GM12878 (cell line): ENCODE results near the gene KRT14. TPM values are rescaled to one million over a fixed set of nuclear protein-coding genes. Genes with fewer than 3 reads are reported as not detected.

ENCODE experiments used
- ATAC-seq: fragments of 200-7000 bp; cut with Tn5 transposase; 3 replicates; pipeline ENCODE4 v1.9.1; 2020; ENCODE audit warnings: mild to moderate bottlenecking, moderate library complexity
- BruUV-seq: library from RNA; stranded (reverse); fragments of 400-500 nt; replicated peaks from 2 replicates; lab custom pipeline; 2021; lab: Mats Ljungman, UMichigan
- CTCF ChIA-PET: fragments of 300-600 bp; sonication (Branson Sonifier 250); formaldehyde crosslinking; extraction: SDS; loops from one replicate; lab custom pipeline; 2021; ENCODE audit warnings: inconsistent platforms; lab: Yijun Ruan, JAX
- POLR2A ChIA-PET: fragments of 350-600 bp; formaldehyde crosslinking; extraction: SDS; loops from one replicate; lab custom pipeline; 2021; ENCODE audit warnings: inconsistent platforms; lab: Charles Lee
- RAD21 ChIA-PET: fragments of 300-600 bp; sonication (Branson Sonifier 250); formaldehyde crosslinking; loops from one replicate; lab custom pipeline; 2023; ENCODE audit warnings: antibody characterized with exemption; ENCODE audit not compliant: unreplicated experiment; lab: Charles Lee
- SMC1A ChIA-PET: fragments of 300-600 bp; sonication (Branson Sonifier 250); formaldehyde crosslinking; loops from one replicate; lab custom pipeline; 2023; ENCODE audit not compliant: unreplicated experiment, uncharacterized antibody; lab: Charles Lee
- DNase-seq: peaks from one replicate; pipeline ENCODE4 v3.0.0-alpha.2; 2011; ENCODE audit warnings: low read depth, low spot score
- FAIRE-seq: peaks from 3 replicates; lab custom pipeline; 2011; peaks lifted over from hg19 to GRCh38; lab: Jason Lieb, UNC
- H2AFZ ChIP-seq: 2 replicates; pipeline ENCODE4 v1.6.0; 2011; ENCODE audit warnings: low read depth, low read length, control low read depth; ENCODE audit not compliant: control insufficient read depth
- H3K27ac ChIP-seq: 2 replicates; pipeline ENCODE4 v1.5.1; 2011; ENCODE audit warnings: control low read depth; ENCODE audit not compliant: control insufficient read depth, insufficient read depth
- H3K27me3 ChIP-seq, 2 experiments: replicated peaks in 1 of 2; 2 replicates each; pipeline versions ENCODE4 v1.6.0 to v1.6.1; 2011; ENCODE audit warnings: low read length in 1 of 2; ENCODE audit not compliant: control insufficient read depth in 2 of 2, insufficient read depth in 2 of 2
- H3K36me3 ChIP-seq, 2 experiments: 2 replicates each; pipeline ENCODE4 v1.5.1; 2011; ENCODE audit warnings: low read length in 1 of 2; ENCODE audit not compliant: control insufficient read depth in 2 of 2, insufficient read depth in 2 of 2
- H3K4me1 ChIP-seq: 2 replicates; pipeline ENCODE4 v1.6.1; 2011; ENCODE audit warnings: mild to moderate bottlenecking, low read length, moderate library complexity, mixed read lengths; ENCODE audit not compliant: control insufficient read depth, insufficient read depth
- H3K4me2 ChIP-seq: 2 replicates; pipeline ENCODE4 v1.6.0; 2011; ENCODE audit warnings: control low read depth; ENCODE audit not compliant: control insufficient read depth, insufficient read depth
- H3K4me3 ChIP-seq: fragments of 200-600 bp; sonication (generic); 2 replicates; pipeline ENCODE4 v1.5.1; 2016
- H3K79me2 ChIP-seq: 2 replicates; pipeline ENCODE4 v1.6.0; 2011; ENCODE audit warnings: low read length; ENCODE audit not compliant: control insufficient read depth, insufficient read depth
- H3K9ac ChIP-seq: 2 replicates; pipeline ENCODE4 v1.8.0; 2011; ENCODE audit warnings: low read length, control low read depth, mixed read lengths; ENCODE audit not compliant: control insufficient read depth, insufficient read depth
- H3K9me3 ChIP-seq: replicated peaks from 3 replicates; pipeline ENCODE4 v1.5.1; 2011; ENCODE audit warnings: mild to moderate bottlenecking, low read length; ENCODE audit not compliant: control insufficient read depth, insufficient read depth
- H4K20me1 ChIP-seq: 2 replicates; pipeline ENCODE4 v1.6.0; 2011; ENCODE audit not compliant: control insufficient read depth, insufficient read depth
- BMI1 ChIP-seq: fragments of 450-650 bp; IDR thresholded peaks from 2 replicates; pipeline ENCODE4 v1.6.1; 2016; ENCODE audit warnings: mild to moderate bottlenecking, moderate library complexity, borderline replicate concordance
- CHD2 ChIP-seq: IDR thresholded peaks from 2 replicates; pipeline ENCODE4 v1.6.1; 2011; ENCODE audit warnings: low read depth, low read length, improper control_type of control experiment, borderline replicate concordance
- E4F1 ChIP-seq: fragments of 450-650 bp; IDR thresholded peaks from 2 replicates; pipeline ENCODE4 v1.6.1; 2018; ENCODE audit warnings: borderline replicate concordance, mild to moderate bottlenecking; ENCODE audit not compliant: partially characterized antibody
- MEF2B ChIP-seq: fragments of 450-650 bp; IDR thresholded peaks from 2 replicates; pipeline ENCODE4 v1.6.1; 2018; ENCODE audit warnings: mild to moderate bottlenecking, moderate library complexity; ENCODE audit not compliant: partially characterized antibody, poor library complexity, severe bottlenecking
- NFXL1 ChIP-seq: fragments of 450-650 bp; IDR thresholded peaks from 2 replicates; pipeline ENCODE4 v1.6.1; 2017; ENCODE audit warnings: antibody characterized with exemption, mild to moderate bottlenecking, borderline replicate concordance
- NR2C2 ChIP-seq: IDR thresholded peaks from 2 replicates; pipeline ENCODE4 v1.6.1; 2011; ENCODE audit warnings: borderline replicate concordance, low read depth; ENCODE audit not compliant: control insufficient read depth, insufficient read length
- SMAD5 ChIP-seq: IDR thresholded peaks from 2 replicates; pipeline ENCODE4 v1.6.1; 2016; ENCODE audit warnings: antibody characterized with exemption, low read depth
- TBL1XR1 ChIP-seq: IDR thresholded peaks from 2 replicates; pipeline ENCODE4 v1.6.1; 2012; ENCODE audit warnings: low read depth, low read length, improper control_type of control experiment
- TCF12 ChIP-seq: IDR thresholded peaks from 2 replicates; pipeline ENCODE4 v1.6.1; 2011; ENCODE audit warnings: low read depth, mild to moderate bottlenecking, low read length
- WGBS: methylation state at CpG from one replicate; pipeline ENCODE4 v1.1.6; 2016; ENCODE audit warnings: low lambda C conversion rate; ENCODE audit not compliant: insufficient replicate concordance, insufficient coverage; ENCODE audit errors: missing lambda C conversion rate; 5-methylcytosine and 5-hydroxymethylcytosine counted together
- in situ Hi-C: fragments of 300-500 bp; cut with MboI; formaldehyde crosslinking; loops from 9 replicates; pipeline ENCODE4 v1.14.3; 2018; ENCODE audit warnings: mixed read lengths
- intact Hi-C: fragments of 100-400 bp; cut with micrococcal nuclease; formaldehyde crosslinking; loops from one replicate; pipeline ENCODE4 v1.14.2; 2022; ENCODE audit not compliant: unreplicated experiment
- polyA plus RNA-seq, 11 experiments: library from polyadenylated mRNA; depleted of rRNA in 4 of 11; unstranded in 6 of 11; stranded (reverse) in 5 of 11; fragments of >200 nt; fragmentation: Nextera tagmentation in 4 of 11; fragmentation: Illumina TruSeq in 1 of 11; extraction: Ambion mirVana in 4 of 11; extraction: Trizol in 1 of 11; gene quantifications; 1 replicate in 1 of 11; 2 replicates in 10 of 11; pipeline versions ENCODE4 v1.2.1 to v1.2.3, GENCODE V29; 2011 to 2016; ENCODE audit warnings: inconsistent platforms in 2 of 11, missing spikeins in 2 of 11, low read depth in 1 of 11
- total RNA-seq, 4 experiments: library from RNA; depleted of rRNA in 3 of 4; stranded (reverse); fragments of >200 nt in 3 of 4; fragmentation: Illumina TruSeq in 1 of 4; extraction: Trizol in 1 of 4; gene quantifications; 2 replicates each; pipeline versions ENCODE4 v1.2.1 to v1.2.3, GENCODE V29; 2013 to 2021

Gene KRT14
- total and polyA plus RNA-seq, 10 of the 15 experiments (the other 5 are each of a cell fraction or from before 2014, with no cell fraction given), result 1.5 TPM; not detected in 9

DNA sequence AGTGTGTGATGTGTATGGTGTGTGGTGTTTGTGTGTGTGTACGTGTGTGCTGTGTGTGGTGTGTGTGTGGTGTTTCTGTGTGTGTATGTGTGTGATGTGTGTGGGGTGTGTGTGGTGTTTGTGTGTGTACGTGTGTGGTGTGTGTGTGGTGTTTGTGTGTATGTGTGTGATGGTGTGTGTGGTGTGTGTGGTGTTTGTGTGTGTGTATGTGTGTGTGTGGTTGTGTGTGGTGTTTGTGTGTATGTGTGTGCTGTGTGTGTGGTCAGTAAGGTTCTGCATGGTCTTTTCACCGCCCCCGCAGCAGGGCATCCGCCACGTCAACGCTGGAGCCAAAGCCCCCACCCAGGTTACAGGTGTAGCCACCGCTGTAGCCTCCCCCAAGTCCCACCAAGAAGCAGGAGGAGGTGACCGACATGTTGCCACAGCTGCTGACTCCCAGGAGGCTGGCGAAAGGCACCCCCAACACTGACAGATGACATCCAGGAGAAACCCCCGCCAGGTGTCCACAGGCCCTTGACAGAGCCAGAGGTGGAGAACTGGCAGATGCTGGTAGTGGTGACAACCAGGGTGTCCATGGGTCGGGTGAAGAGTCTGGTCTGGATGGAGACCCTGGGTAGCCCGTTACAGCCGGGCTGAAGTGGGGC lies 47.0 kb upstream of the KRT14 start:
- H3K27ac ChIP-seq, result no peak overlapping the region
- FAIRE-seq (peak; percentile 91), ATAC-seq (peak; percentile 45), DNase-seq (no peak)
- POLR2A ChIA-PET, result no interaction called here
- no peak overlapping the region for H3K4me2 ChIP-seq
- no peaks in the 10 kb centered on the region for H3K36me3 ChIP-seq
- H3K4me3 ChIP-seq, result no peak overlapping the region
- WGBS, result 53% methylated on average over 12 of the region's 14 CpGs
- intact Hi-C loops (no loop called here), in situ Hi-C loops (no loop called here)
- CTCF ChIA-PET, result no interaction called here
- no peaks in the 10 kb centered on the region for H4K20me1 ChIP-seq
- no peaks in the 10 kb centered on the region for H3K9me3 ChIP-seq
- no peaks in the 10 kb centered on the region; a peak in 1 of 4 replicates for H3K27me3 ChIP-seq
- BruUV-seq, result no TSS peak
- no peak overlapping the region for H2AFZ ChIP-seq
- no peaks in the 10 kb centered on the region for H3K4me1 ChIP-seq
- 0 out of 2 replicates have a peak, but pooled peaks have one; percentile 46 for TF ChIP-seq TCF12
- no peak for TF ChIP-seq BMI1
- peak; percentile 12 for TF ChIP-seq MEF2B
- RAD21 ChIA-PET, result no interaction called here
- no peak overlapping the region for H3K9ac ChIP-seq
- SMC1A ChIA-PET, result no interaction called here
- H3K79me2 ChIP-seq, result no peaks in the 10 kb centered on the region

DNA sequence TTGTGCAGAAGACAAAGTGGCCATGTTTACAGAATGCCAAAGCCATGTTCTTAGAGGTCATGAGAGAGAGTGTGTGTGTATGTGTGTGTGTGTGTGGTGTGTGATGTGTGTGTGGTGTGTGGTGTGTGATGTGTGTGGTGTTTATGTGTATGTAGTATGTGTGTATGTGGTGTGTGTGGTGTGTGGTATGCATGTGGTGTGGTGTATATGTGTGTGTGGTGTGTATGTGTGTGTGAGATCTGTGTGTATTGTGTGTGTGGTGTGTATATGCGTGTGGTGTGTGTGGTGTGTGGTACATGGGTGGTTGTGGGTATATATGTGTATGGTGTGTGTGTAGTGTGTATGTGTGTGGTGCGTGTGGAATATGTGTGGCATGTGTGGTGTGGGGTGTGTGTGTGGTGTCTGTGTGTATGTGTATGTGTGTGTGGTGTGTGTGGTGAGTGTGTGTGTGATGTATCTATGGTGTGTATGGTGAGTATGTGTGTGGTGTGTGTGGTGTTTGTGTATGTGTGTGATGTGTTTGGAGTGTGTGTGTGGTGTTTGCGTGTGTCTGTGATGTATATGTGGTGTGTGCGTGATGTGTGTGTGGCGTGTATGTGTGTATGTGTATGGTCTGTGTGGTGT lies 45.9 kb upstream of the KRT14 start:
- H3K9me3 ChIP-seq, result no peaks in the 10 kb centered on the region
- ChIA-PET RAD21 (no interaction called here), CTCF (no interaction called here), SMC1A (no interaction called here), POLR2A (no interaction called here)
- H3K9ac ChIP-seq, result no peak overlapping the region
- H3K27me3 ChIP-seq, result no peaks in the 10 kb centered on the region; a peak in 1 of 4 replicates
- no peak overlapping the region for H3K4me3 ChIP-seq
- H4K20me1 ChIP-seq, result no peaks in the 10 kb centered on the region
- BruUV-seq, result no TSS peak
- no peak overlapping the region for H2AFZ ChIP-seq
- TF ChIP-seq E4F1, result peak; percentile 17
- no peak for TF ChIP-seq CHD2
- TF ChIP-seq TBL1XR1, result no peak
- no peak for TF ChIP-seq NFXL1
- TF ChIP-seq NR2C2, result peak; percentile 6
- no peak for TF ChIP-seq SMAD5
- WGBS, result 41% methylated on average over 5 of the region's 5 CpGs
- H3K4me2 ChIP-seq, result no peak overlapping the region
- H3K4me1 ChIP-seq, result no peaks in the 10 kb centered on the region
- intact Hi-C loops, result no loop called here
- no peak overlapping the region for H3K27ac ChIP-seq
- in situ Hi-C loops, result no loop called here
- H3K36me3 ChIP-seq, result no peaks in the 10 kb centered on the region
- no peaks in the 10 kb centered on the region for H3K79me2 ChIP-seq
- FAIRE-seq (peak; percentile 96), DNase-seq (no peak), ATAC-seq (no peak)
